Measurements from ENCODE around the gene ARMC7.

The ARMC7 gene

GRCh38 chr17:75078284-75079022 lies 31.3 kb upstream of the ARMC7 start:
- no peak for DNase-seq (ENCODE audit: low read depth in 2 of 2)

DNA sequence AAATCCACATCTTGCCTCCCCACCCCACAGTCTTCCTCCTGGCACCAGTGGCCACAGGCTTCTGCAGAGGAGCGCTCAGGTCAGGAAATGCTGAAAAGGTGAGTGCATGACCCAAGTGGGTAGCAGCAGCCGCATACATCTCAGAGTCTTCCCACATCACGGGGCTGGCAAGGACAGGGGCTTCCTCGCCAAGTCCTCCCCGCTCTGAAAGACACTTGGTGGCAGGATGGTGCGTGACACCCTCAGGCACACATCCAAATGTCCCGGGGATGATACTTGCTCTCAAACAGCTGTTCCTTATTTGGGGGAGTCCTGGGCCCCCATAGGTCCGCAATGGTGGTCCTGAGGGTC lies 30.8 kb upstream of the ARMC7 start:
- DNase-seq (ENCODE audit: low read depth in 2 of 2) = no peak

DNA sequence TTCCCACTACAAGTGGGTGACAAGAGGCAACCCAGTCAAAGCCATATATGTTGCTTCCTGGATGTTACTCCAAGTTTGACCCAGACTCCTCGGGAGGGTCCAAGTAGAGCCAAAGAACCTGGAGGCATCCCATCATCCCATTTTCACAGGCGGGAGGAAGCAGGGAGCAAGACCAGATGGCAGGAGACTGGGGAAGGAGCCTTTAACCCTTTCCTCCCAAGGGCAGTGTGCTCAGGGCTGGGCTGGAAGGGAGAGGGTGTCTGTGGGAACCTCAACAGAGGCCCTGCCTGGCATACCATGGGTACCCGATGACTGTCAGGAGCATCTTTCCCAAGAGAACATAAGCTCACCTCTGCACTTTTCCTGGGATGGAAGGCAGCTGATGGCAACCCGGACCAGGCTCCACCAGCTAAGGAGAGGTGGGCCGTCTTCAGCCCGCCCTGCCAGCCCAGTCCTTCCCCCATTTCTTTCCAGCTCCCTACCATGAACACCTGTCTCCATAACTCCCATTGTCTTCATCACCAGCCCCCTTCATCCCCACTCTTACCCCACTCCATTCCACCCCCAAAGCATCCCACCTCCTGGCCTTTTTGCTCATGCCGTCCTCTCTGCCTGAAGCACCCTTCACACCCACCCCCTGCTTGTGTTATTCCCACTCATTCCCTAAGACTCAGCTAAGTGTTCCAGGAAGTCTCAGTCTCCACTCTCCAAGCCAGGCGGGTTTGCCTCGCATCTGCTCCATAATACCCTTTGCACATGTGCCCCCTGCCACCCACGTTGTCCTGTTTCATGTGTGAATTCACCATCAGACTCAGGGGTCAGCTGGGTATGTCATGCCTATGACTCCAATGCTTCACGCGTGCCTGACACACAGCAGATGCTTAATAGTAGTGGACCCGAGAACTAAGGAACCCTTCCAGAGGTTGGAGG lies 27.9 kb upstream of the ARMC7 start:
- DNase-seq (ENCODE audit: low read depth in 2 of 2) = no peak

DNA sequence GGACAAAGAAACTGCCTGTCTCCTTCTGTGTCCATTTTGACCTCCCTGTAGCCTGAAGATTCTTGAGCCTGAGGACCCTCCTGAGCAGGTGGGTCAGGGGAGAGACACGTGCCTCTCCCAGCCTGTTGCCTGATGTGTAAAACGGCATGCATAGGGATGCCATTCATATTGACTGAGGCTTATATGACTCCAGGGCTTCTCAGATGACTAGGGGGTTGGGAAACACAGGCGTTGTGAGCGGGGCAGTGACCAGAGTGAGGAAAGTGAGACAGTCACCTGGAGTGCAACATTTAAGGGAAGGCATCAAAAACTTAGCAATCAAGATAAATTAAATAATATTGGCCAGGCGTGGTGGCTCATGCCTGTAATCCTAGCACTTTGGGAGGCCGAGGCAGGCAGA lies 27.1 kb upstream of the ARMC7 start:
- DNase-seq (ENCODE audit: low read depth in 2 of 2) = no peak

- DNase-seq (ENCODE audit: low read depth in 2 of 2) = no peak
These were observed 25.6 kb upstream of the ARMC7 start for GRCh38 chr17:75084039-75084660.

- DNase-seq (ENCODE audit: low read depth in 2 of 2) = no peak
These were observed 23.1 kb upstream of the ARMC7 start for GRCh38 chr17:75086496-75087181.

GRCh38 chr17:75087182-75087557 lies 22.6 kb upstream of the ARMC7 start:
- DNase-seq (ENCODE audit: low read depth in 2 of 2) = no peak

DNA sequence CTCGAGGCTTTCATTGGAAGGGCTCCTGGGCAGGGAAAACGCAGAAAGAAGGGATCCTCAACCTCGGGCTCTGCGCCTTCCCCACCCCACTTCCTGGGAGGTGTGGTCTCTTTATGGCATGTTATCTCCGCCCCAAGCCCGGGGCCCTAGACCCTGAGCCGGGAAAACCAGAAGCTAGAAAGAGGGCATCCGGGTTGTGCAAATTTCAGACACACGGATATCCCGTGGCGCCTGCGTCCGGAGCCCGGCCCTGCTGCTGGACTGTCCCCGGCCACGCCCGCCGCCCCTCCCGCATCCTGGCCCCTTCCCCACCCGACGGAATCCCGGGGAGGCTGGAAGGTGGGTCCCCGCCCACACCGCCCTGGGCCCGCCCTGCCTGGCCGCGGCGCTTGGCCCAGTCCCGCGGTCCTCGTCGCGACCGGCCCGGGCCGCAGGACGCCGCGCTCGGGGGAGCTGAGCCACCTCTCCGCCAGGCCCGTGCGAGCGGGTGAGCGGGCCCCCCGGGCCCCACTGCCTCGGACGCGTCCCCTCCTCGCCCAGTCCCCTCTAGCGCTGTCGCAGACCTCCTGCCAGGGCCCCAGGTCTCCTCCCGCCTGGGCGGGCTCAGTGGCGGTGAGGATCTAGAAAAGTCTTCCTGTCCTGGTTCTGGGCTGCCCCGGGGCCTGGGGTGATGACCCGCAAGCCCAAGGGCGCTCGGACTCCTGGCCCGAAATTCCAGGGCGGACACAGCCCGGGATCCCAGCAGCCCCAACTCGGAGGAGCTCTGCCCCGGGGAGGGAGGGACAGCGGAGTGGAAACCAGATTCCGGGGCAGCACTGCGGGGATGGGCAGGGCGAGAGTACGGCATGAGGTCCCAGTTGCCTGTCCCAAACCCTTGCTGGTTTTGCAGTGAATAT lies 22.0 kb upstream of the ARMC7 start, which contains the start of gene SLC16A5:
TSS of gene SLC16A5 (plus strand) at position 397 of the 896 bp plus-strand sequence. CDS start 5,683 bp downstream, outside the sequence.
- DNase-seq (ENCODE audit: low read depth in 2 of 2) = peak; percentile 12 to 31

- DNase-seq (ENCODE audit: low read depth in 2 of 2) = peak in 1 of 2 donors; percentile 4
These were observed 21.0 kb upstream of the ARMC7 start for GRCh38 chr17:75088465-75089417.

- no peak for DNase-seq (ENCODE audit: low read depth in 2 of 2)
These were observed 18.6 kb upstream of the ARMC7 start for GRCh38 chr17:75090871-75091854.

DNA sequence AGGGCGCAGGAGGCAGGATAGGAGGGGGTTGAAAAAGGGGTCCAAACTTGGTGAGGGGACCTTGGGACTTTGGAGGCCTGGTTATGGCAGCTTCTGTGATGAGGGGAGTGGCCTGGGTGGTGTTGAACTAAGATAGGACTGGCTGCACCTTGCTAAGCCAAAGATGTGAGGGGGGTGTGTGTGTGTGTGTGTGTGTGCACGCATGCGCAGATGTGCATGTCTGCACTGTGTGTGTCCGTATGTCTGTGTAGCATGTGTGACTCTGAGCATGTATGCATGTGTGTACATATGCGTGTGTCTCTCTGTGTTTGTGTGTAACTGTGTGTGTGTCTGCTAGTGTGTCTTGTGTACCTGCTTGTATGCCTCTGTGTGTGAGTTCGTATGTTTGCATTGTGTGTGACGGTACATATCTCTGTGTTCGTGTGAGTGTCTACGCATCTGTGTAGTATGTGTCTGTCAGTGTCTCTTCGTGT lies 17.9 kb upstream of the ARMC7 start:
- no peak for DNase-seq (ENCODE audit: low read depth in 2 of 2)

DNA sequence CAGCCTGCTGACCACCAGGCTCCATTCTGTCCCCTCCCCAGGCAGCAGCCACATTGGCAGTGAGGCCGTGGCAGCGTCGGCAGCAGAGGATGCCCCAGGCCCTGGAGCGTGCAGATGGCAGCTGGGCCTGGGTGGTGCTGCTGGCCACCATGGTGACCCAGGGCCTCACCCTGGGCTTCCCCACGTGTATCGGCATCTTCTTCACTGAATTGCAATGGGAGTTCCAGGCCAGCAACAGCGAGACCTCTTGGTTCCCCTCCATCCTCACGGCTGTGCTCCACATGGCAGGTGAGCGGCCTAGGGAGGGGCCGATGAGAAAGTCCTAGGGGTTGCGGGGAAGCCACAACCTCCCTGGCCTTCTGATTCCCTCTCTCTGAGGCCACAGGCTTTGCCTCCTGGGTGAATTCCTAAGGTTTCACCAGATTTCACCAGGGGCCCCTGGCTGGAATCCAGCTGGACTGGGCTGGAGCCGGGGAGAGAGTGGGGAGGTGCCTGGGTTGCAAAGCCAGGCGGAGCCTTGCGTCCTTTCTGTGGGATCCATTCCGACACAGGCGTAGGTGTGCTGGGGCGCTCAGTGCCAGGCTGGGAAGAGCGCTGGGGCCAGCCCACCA lies 16.1 kb upstream of the ARMC7 start:
- DNase-seq (ENCODE audit: low read depth in 2 of 2) = no peak

DNA sequence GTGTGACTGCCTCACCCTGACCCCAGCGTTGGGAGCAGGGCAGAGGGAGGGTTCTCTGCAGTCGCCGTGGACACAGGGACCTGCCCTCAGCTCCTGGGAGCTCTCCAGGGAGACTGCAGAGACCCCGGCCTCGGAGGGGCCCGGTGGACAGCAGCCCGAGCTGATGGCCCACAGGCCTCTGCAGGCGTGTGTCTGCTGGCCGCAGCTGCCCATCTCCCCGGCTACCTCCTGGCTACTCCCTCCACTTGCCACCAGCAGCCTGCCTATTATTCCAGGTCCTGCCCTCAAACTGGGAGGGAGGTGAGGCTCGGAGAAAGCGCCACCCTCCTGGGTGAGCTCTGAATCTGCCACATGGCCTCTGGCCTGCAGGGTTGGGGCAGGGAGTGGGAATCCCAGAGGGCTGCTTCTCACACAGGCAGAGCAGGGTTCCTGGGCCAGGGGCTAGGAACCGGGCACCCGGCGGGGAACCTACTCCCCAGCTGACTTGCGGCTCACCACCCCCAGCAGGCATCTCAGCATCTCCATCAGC lies 14.8 kb upstream of the ARMC7 start:
- no peak for DNase-seq (ENCODE audit: low read depth in 2 of 2)

- DNase-seq (ENCODE audit: low read depth in 2 of 2) = no peak
These were observed 13.6 kb upstream of the ARMC7 start for GRCh38 chr17:75096082-75096625.

- no peak for DNase-seq (ENCODE audit: low read depth in 2 of 2)
These were observed 11.9 kb upstream of the ARMC7 start for GRCh38 chr17:75097865-75098264.

- DNase-seq (ENCODE audit: low read depth in 2 of 2) = no peak
These were observed 10.9 kb upstream of the ARMC7 start for GRCh38 chr17:75098861-75099260.

GRCh38 chr17:75099881-75100595 lies 9.7 kb upstream of the ARMC7 start:
- DNase-seq (ENCODE audit: low read depth in 2 of 2) = no peak

Measured in stimulated activated CD4-positive, alpha-beta T cell treated with anti-CD3 and anti-CD28 coated beads, Interleukin-1b, Interleukin-23, amount 100 ng/mL, for 4 hours (primary cell).